Activated T-cell treated with anti-CD3 and anti-CD28 coated beads, Interleukin-2, amount 50 U/mL, for 4 hours (primary cell): ENCODE data around the gene TRPM2. TPM values are rescaled to one million over a fixed set of nuclear protein-coding genes. Genes with fewer than 3 reads are reported as not detected.

Experiments used
- total RNA-seq, 3 donors: library from RNA; stranded (reverse); gene quantifications; one replicate each; pipeline ENCODE4 v1.2.1, GENCODE V29; 2021

Gene TRPM2
- total RNA-seq, 3 donors from 2014 or later, result 0.95 to 21.6 (median 2.5) TPM

Other genes with a start within 250 kb of the TRPM2 start
- gene PWP2, start 246.2 kb upstream of the TRPM2 start, total RNA-seq, result 100 to 1,000 TPM in 1 of 3 donors, 10 to 100 TPM in 2; 24.6 to 145 (median 27.1) TPM
- 10 to 100 TPM in 1 of 3 donors, 1 to 10 TPM in 2; 7.3 to 63.8 (median 9.3) TPM for gene GATD3, start 219.9 kb upstream of the TRPM2 start, total RNA-seq
- 1 to 10 TPM; 2.4 to 3.6 (median 2.9) TPM for gene ICOSLG, start 112.7 kb upstream of the TRPM2 start, total RNA-seq
- gene DNMT3L, start 91.7 kb upstream of the TRPM2 start, total RNA-seq, result not detected
- not detected for gene AIRE, start 67.7 kb upstream of the TRPM2 start, total RNA-seq
- gene PFKL, start 53.6 kb upstream of the TRPM2 start, total RNA-seq, result 100 to 1,000 TPM; 102 to 122 (median 116) TPM
- 10 to 100 TPM; 30.2 to 32.7 (median 30.5) TPM for gene CFAP410, start 14.2 kb upstream of the TRPM2 start, total RNA-seq
- gene LRRC3, start 101.9 kb downstream of the TRPM2 start, total RNA-seq, result under 1 TPM; 0.24 to 0.57 (median 0.35) TPM
- gene KRTAP10-1, start 186.6 kb downstream of the TRPM2 start, total RNA-seq, result not detected
- not detected for gene KRTAP10-2, start 197.9 kb downstream of the TRPM2 start, total RNA-seq
- gene KRTAP10-3, start 205.2 kb downstream of the TRPM2 start, total RNA-seq, result not detected
- not detected for gene KRTAP10-4, start 220.1 kb downstream of the TRPM2 start, total RNA-seq
- gene KRTAP10-5, start 227.0 kb downstream of the TRPM2 start, total RNA-seq, result not detected
- not detected for gene KRTAP10-6, start 238.9 kb downstream of the TRPM2 start, total RNA-seq
- not detected for gene KRTAP10-7, start 247.0 kb downstream of the TRPM2 start, total RNA-seq